Left ventricle myocardium inferior (tissue), 1 donor: Measurements from ENCODE around the gene HYAL3. TPM values are rescaled to one million over a fixed set of nuclear protein-coding genes. Genes with fewer than 3 reads are reported as not detected.
A peak's percentile ranks its signal among the peaks of the same experiment; 100 is the strongest.

Source experiments
- DNase-seq: peaks from one replicate; pipeline ENCODE4 v3.0.0-alpha.2; 2020
- H3K27ac ChIP-seq: fragments of 200-600 bp; replicated peaks from 2 replicates; pipeline ENCODE4 v1.8.0; 2021
- H3K27me3 ChIP-seq: fragments of 200-600 bp; 2 replicates; pipeline ENCODE4 v1.8.0; 2021; ENCODE audit warnings: low read depth
- H3K36me3 ChIP-seq: fragments of 200-600 bp; 2 replicates; pipeline ENCODE4 v1.8.0; 2021
- H3K4me1 ChIP-seq: fragments of 200-600 bp; 2 replicates; pipeline ENCODE4 v1.8.0; 2021
- H3K4me3 ChIP-seq: fragments of 200-600 bp; 2 replicates; pipeline ENCODE4 v1.8.0; 2021; ENCODE audit warnings: mild to moderate bottlenecking, moderate library complexity
- H3K9me3 ChIP-seq: fragments of 200-600 bp; replicated peaks from 2 replicates; pipeline ENCODE4 v1.8.0; 2021
- intact Hi-C: fragments of 100-400 bp; cut with micrococcal nuclease; formaldehyde crosslinking; loops from one replicate; pipeline ENCODE4 v1.11.0; 2022
- long read RNA-seq: library from polyadenylated mRNA; unstranded; transcript quantifications from one replicate; pipeline ENCODE4 v2.0.0, GENCODE V29; 2021
- total RNA-seq: library from RNA; stranded (reverse); fragmentation: NEBNext Ultra II Directional; extraction: Animal tissue kit (Norgen Biotek cat#: 25700); gene quantifications from one replicate; pipeline ENCODE4 v1.2.1, GENCODE V29; 2021
- TF ChIP-seq, protein P1 (sequence below): fragments of 200-600 bp; IDR thresholded peaks from 2 replicates; pipeline ENCODE4 v1.8.0; 2021; ENCODE audit warnings: antibody characterized with exemption, mild to moderate bottlenecking, borderline replicate concordance
- donor health status: DM: no; HTN: yes; CAD: no; lungs with severe emphysema.

HYAL3 gene, protein sequence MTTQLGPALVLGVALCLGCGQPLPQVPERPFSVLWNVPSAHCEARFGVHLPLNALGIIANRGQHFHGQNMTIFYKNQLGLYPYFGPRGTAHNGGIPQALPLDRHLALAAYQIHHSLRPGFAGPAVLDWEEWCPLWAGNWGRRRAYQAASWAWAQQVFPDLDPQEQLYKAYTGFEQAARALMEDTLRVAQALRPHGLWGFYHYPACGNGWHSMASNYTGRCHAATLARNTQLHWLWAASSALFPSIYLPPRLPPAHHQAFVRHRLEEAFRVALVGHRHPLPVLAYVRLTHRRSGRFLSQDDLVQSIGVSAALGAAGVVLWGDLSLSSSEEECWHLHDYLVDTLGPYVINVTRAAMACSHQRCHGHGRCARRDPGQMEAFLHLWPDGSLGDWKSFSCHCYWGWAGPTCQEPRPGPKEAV
- total RNA-seq, result 1.2 TPM
- long read RNA-seq, partial matches to known transcripts, result 0 of 1 reads
- long read RNA-seq, other reads (novel, unspliced or antisense), result 0 of 1 reads

DNA sequence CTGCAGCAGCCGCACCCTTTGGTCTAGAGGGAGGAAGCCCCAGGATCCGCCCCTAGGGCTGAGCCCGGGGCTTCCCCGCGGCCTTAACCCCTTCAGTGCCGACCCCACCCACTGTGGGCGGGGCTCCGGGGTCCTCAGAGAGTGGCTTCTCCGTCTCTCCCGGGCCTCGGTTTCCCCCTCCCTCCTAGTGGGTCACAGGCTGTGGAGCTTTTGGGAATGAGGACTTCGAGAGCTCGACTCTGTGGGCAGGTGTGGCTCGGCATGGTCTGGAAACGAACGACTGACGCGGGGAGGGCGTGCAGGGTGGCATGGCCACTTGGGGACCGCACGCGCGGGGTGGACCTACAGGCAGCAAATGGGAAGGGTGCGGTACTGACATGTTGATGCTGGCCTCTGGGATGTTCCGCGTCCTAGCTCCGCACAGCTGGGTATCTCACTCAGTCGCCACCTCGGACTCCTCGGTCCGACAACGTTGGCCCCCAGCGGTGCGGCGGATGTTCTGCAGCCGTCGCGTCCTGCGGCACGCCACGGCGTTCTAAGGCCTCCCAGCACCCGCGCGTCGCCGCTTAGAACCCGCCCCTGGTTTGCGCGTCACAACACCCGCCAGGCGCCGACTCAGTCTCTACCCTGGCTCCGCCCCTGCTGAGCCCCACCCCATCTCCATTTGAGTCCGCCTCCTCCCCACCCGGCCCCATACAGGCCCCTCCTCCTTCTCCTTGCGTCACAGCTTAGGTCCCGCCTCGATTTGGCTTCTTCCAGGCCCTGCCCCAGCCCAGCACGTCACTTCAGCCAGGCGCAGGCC lies at the start of gene HYAL3, which contains the start of gene NAA80:
TSS of gene HYAL3 (minus strand) at position 570 of the 802 bp plus-strand sequence. CDS start 3,803 bp downstream, outside the sequence.
TSS of gene NAA80 (minus strand) at position 570 of the 802 bp plus-strand sequence. CDS start 1,942 bp downstream, outside the sequence.
- Histone ChIP-seq H3K27me3 (no peaks in the 10 kb centered on the region), H3K4me3 (peak within 1 kb of the TSS; percentile 77), H3K4me1 (peaks cover 58% of the 10 kb centered on the region), H3K36me3 (peaks cover 10% of the 10 kb centered on the region), H3K27ac (peak within 1 kb of the TSS; percentile 97), H3K9me3 (no peaks in the 10 kb centered on the region)
- TF ChIP-seq, protein P1, sequence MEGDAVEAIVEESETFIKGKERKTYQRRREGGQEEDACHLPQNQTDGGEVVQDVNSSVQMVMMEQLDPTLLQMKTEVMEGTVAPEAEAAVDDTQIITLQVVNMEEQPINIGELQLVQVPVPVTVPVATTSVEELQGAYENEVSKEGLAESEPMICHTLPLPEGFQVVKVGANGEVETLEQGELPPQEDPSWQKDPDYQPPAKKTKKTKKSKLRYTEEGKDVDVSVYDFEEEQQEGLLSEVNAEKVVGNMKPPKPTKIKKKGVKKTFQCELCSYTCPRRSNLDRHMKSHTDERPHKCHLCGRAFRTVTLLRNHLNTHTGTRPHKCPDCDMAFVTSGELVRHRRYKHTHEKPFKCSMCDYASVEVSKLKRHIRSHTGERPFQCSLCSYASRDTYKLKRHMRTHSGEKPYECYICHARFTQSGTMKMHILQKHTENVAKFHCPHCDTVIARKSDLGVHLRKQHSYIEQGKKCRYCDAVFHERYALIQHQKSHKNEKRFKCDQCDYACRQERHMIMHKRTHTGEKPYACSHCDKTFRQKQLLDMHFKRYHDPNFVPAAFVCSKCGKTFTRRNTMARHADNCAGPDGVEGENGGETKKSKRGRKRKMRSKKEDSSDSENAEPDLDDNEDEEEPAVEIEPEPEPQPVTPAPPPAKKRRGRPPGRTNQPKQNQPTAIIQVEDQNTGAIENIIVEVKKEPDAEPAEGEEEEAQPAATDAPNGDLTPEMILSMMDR, result peak; percentile 58
- DNase-seq, result peak; percentile 99
- intact Hi-C loops, result no loop called here

DNA sequence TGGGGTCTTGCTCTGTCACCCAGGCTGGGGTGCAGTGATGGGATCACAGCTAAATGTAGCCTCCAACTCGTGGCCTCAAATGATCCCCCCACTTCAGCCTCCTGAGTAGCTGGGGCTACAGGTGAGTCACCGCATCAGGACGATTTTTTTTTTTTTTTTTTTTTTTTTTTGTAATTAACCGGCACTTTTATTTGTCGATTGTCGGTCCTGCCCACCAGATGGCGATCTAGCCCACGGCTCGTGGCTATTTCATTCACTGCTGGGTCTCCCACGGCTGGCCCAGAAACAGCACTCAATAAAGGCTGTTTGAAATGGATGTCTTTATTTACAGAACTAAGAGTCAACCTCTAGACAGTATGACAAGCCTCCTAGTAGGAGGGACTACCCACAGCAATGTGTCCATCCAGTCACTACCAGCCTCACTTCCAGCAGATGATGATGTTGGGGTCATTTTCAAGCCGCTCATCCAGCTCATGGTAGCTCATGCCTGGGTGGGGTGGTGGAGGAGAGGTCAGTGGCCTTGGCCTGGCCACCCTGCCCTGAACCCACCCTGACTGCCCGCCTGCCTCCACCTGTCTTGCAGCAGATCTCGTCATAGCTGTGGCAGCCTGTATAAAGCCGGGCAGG lies 48.1 kb upstream of the HYAL3 start:
- H3K36me3 ChIP-seq, result peaks cover 15% of the 10 kb centered on the region
- intact Hi-C loops, result loop anchor here (5.0 kb wide), 1 partner anchor 195 kb away; no protein-coding TSS in a partner anchor
- no peaks in the 10 kb centered on the region for H3K27me3 ChIP-seq
- peaks cover 44% of the 10 kb centered on the region for H3K4me1 ChIP-seq
- TF ChIP-seq, protein P1, result peak; percentile 70
- no peak overlapping the region for H3K4me3 ChIP-seq
- peak; percentile 61 for DNase-seq
- H3K27ac ChIP-seq, result peak overlapping the region; percentile 16
- no peaks in the 10 kb centered on the region for H3K9me3 ChIP-seq

DNA sequence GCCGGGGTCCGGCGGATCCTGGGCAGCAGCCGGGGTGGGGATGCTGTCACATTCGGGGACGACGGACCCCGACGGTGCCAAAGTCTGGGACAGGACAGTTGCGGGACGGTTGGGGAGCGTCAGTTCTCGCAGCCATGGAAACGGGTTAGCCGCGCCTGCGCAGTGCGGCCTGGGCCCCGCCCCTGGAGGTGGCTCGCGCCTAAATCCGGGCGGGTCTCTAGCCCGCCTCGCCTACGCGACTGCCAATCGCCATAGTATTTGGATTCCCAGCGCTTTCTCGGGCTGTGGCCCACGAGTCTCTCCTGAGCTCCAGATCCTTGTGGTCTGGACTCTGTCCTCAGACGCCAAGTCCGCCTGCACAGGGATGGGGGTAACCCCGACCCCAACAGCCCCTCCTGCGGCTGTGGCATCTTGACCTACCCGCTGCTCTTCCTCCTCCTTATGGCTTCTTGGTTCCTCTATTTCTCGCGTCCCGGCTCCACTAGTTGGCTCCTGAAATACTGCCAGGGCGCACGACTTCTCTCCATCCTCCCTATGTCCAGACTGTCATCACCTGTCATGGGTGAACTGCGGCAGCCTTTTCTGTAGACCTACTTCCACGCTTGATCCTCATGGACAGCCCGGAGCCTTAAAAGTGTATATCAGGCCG lies 46.5 kb upstream of the HYAL3 start, which contains the start of gene ZMYND10:
TSS of gene ZMYND10 (minus strand) at position 147 of the 649 bp plus-strand sequence. CDS start 153 bp downstream, outside the sequence.
- peak; percentile 78 for DNase-seq
- intact Hi-C loops, result loop anchor here (5.0 kb wide), 1 partner anchor 197 kb away; no protein-coding TSS in a partner anchor
- Histone ChIP-seq H3K27me3 (peaks cover 9% of the 10 kb centered on the region), H3K9me3 (no peaks in the 10 kb centered on the region), H3K4me3 (peak within 1 kb of the TSS; percentile 60), H3K27ac (peak within 1 kb of the TSS; percentile 22), H3K36me3 (peaks cover 15% of the 10 kb centered on the region), H3K4me1 (peaks cover 43% of the 10 kb centered on the region)
- TF ChIP-seq, protein P1, result no peak

DNA sequence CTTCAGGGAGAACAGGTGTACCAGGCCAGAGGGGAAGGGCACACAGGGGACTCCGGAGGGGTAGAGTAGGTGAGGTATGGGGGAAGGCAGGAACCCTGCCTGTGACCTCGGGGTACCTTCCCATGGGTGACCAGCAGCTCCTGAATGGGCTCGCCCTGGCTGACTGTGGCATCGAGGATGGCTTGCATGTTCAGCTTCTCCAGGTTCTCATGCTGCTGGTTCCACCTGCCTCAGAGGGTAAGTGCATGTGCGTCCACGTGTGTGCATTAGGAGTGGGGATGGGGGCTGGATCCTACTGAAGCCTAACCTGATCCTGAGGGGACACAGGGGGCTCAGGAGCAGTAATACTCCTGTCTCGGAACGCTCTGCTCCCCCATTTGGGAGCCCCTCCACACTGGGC lies 45.8 kb upstream of the HYAL3 start:
- DNase-seq, result no peak
- no peak overlapping the region for H3K27ac ChIP-seq
- H3K27me3 ChIP-seq, result peaks cover 15% of the 10 kb centered on the region
- intact Hi-C loops, result loop anchor here (5.0 kb wide), 1 partner anchor 197 kb away; no protein-coding TSS in a partner anchor
- H3K9me3 ChIP-seq, result no peaks in the 10 kb centered on the region
- H3K4me1 ChIP-seq, result peaks cover 45% of the 10 kb centered on the region
- TF ChIP-seq, protein P1, result no peak
- peaks cover 15% of the 10 kb centered on the region for H3K36me3 ChIP-seq
- H3K4me3 ChIP-seq, result peak overlapping the region; percentile 60
